Tibial nerve (tissue), 3 donors: ENCODE data around the gene CHST2.

ENCODE experiments used
- POLR2A ChIP-seq, 2 donors: fragments of 450-650 bp; IDR thresholded peaks; one replicate each; pipeline ENCODE4 v1.6.1; 2017; ENCODE audit warnings: antibody characterized with exemption in 2 of 2, mild to moderate bottlenecking in 2 of 2, moderate library complexity in 2 of 2
- TF ChIP-seq, protein P1 (sequence below), 5 experiments: fragments of 200-600 bp in 3 of 5; fragments of 450-650 bp in 2 of 5; sonication (generic) in 3 of 5; IDR thresholded peaks; one replicate each; pipeline ENCODE4 v1.5.1; 2016 to 2019; ENCODE audit warnings: antibody characterized with exemption in 5 of 5, mild to moderate bottlenecking in 3 of 5, moderate library complexity in 2 of 5

DNA sequence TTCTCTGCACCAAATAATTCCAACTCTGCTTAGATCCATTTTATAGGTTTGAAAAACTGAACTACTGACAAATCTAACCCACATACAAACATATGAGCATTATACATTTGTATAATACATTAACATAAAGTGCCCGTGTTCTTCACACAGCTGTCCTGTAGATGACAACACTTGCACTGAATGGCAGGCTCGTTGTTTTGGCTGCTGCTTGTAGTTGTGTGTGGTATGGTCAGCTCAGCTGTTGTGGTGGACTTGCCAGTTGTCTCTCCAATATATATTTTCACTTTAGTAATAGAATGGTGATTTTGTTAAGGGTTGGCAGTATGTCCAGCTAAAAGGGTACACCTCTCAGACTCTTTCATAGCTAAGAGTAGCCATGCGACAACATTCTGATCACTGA is 30.5 kb downstream of the CHST2 start:
- TF ChIP-seq POLR2A (IDR thresholded peaks at IDR 0.05) = no peak
- TF ChIP-seq, protein P1, sequence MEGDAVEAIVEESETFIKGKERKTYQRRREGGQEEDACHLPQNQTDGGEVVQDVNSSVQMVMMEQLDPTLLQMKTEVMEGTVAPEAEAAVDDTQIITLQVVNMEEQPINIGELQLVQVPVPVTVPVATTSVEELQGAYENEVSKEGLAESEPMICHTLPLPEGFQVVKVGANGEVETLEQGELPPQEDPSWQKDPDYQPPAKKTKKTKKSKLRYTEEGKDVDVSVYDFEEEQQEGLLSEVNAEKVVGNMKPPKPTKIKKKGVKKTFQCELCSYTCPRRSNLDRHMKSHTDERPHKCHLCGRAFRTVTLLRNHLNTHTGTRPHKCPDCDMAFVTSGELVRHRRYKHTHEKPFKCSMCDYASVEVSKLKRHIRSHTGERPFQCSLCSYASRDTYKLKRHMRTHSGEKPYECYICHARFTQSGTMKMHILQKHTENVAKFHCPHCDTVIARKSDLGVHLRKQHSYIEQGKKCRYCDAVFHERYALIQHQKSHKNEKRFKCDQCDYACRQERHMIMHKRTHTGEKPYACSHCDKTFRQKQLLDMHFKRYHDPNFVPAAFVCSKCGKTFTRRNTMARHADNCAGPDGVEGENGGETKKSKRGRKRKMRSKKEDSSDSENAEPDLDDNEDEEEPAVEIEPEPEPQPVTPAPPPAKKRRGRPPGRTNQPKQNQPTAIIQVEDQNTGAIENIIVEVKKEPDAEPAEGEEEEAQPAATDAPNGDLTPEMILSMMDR (IDR thresholded peaks at IDR 0.05) = no peak
